Right ventricle myocardium inferior (tissue), 1 donor: ENCODE data around the gene BANK1. TPM values are rescaled to one million over a fixed set of nuclear protein-coding genes. Genes with fewer than 3 reads are reported as not detected.

ENCODE experiments used
- ATAC-seq: fragments of 200-7000 bp; cut with Tn5 transposase; one replicate; pipeline ENCODE4 v1.9.1; 2020; ENCODE audit warnings: mild to moderate bottlenecking, moderate library complexity
- DNase-seq: peaks from one replicate; pipeline ENCODE4 v3.0.0; 2021; ENCODE audit errors: missing footprints
- intact Hi-C: fragments of 100-400 bp; cut with DNase I; formaldehyde crosslinking; loops from one replicate; pipeline ENCODE4 v1.11.0; 2022
- total RNA-seq: library from RNA; stranded (reverse); fragmentation: NEBNext Ultra II Directional; extraction: Animal tissue kit (Norgen Biotek cat#: 25700); gene quantifications from one replicate; pipeline ENCODE4 v1.2.1, GENCODE V29; 2021
- donor health status: DM: no; HTN: yes; CAD: no; lungs with severe emphysema.

The BANK1 gene
- total RNA-seq, 1 donor from 2014 or later, result 0.35 TPM

DNA sequence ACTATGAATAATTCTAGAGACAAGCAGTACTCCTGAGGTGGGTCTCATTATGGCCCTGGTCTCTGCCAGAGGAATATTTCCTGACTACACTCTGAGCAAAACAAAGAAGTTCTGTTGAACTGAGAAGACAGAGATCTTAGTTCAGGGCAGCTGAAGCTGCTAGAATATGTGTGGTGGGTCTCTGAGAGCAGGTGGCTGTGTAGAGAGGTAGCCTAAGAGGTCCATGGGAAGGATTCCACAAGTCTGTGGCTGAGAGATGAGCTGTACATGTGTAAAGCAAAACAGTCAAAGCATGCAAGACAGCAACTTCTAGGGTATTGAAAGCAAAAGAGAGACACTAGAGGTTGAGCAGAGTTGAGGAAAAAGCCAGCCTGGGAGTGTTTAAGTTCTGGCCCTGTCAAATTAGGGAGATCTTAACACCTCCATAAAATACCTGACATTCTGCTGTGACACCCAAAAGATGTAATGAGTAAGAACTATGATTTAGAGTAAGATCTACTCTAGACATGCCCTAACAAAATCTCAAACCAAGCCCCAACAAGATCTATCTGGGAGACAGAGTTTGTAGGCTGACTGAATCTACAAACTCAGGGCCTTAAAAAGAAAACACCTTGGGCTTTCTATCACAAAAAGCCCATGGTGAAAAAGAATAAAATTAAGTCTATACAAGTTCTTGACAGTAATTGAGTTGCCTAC is 274.4 kb downstream of the BANK1 start:
- intact Hi-C loops, result no loop called here
- DNase-seq, result no peak

GRCh38 chr4:102076622-102077021 is 286.1 kb downstream of the BANK1 start:
- DNase-seq (no peak), ATAC-seq (no peak)
- intact Hi-C loops, result no loop called here

More for the DNA sequence above, 274.4 kb downstream of the BANK1 start:
- no peak for ATAC-seq

- DNase-seq (no peak), ATAC-seq (no peak)
- intact Hi-C loops, result no loop called here
Measured at GRCh38 chr4:102080184-102080583, 289.7 kb downstream of the BANK1 start.

DNA sequence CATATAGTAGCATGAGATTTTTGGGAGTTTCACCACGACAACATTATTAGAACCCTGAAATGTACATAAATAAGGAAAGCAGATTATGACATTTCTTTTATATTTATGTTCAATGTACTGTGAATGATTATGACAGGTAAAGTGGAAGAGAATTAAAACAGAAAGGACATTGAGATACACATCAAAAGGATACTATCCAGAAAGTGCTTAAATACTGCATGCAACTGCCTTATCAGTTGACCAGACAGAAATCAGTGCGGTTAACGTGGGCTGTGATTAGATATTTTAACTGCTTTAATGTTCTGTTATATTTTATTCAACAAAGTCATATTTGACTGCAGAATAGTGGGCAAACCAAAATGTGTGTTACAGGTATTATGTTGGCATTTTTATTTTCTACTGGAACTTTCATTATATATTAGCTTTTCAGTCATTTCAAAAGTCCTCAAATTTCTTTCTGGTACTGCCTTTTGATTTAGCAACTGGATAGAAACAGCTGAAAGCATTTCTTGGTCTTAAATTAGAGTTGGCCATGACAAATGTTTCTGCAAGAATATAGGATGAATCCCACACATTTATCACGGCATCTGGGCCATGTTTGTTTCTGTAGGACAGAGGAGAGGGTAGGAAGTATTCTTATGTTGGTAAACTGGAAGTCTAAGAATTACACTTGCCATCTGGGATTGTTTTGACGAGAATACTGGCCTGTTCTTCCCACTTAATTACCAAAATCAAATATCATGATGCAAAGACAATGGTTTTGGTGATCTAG is 299.5 kb downstream of the BANK1 start:
- DNase-seq, result no peak
- intact Hi-C loops, result no loop called here
- no peak for ATAC-seq

DNA sequence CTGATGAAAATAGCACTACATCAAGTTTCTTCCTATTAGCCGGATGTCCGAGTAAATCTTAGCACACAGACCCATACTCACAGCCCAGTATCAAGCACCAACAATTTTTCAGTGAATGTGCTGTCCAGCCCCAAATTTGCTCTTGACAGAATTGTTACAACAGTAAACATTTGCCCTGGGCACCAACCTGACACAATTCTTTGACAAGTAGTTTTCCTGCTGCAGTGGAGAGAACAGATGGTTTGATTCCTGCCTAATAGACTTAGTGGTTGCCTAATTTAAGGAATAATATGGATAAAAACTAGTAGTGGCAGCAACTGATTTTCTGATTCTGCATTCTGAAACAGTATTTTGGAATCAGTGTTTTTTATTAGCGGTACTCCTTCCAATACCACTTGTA is 301.1 kb downstream of the BANK1 start:
- DNase-seq (no peak), ATAC-seq (no peak)
- intact Hi-C loops, result no loop called here

GRCh38 chr4:102094481-102094880 is 304.0 kb downstream of the BANK1 start:
- no peak for DNase-seq
- no peak for ATAC-seq

DNA sequence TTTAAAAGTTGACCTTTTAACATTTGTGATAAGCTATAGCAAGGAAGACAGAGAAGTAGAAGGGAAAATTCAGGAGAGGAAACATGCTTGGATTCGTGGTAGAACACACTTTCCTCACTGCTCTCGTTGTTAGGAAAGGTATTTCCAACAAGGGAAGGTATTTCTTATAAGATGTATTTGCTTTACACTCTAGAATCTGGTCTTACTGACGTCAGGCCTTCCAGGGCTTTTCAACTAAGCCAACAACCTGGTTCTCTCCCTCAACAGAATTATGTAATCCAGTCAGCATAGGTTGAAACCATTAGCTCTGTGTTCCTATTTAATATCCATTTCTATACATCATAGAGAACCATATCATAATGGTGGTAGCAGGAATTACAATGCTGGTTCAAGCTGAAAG is 312.8 kb downstream of the BANK1 start:
- intact Hi-C loops, result no loop called here
- no peak for ATAC-seq
- no peak for DNase-seq

More at GRCh38 chr4:102094481-102094880, 304.0 kb downstream of the BANK1 start:
- intact Hi-C loops, result no loop called here

DNA sequence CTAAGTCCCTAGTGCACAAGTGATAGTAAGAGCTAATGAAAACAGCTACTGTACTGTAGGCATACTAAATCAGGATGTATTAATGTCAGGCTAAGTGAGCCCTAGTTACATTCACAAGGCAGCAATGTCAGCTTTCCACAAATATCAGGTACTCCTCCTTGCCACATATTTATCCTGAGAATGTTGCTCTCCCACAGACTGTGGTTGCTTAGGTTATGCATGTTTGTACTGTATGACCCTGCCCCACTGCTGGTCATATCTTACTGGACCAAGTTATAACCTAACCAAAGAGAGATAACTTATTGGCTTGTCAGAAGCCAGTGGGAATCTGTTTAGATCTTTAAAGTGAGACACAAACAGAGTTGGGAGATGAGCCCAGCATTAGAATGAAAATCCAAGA is 313.7 kb downstream of the BANK1 start:
- ATAC-seq, result no peak
- intact Hi-C loops, result no loop called here
- no peak for DNase-seq

DNA sequence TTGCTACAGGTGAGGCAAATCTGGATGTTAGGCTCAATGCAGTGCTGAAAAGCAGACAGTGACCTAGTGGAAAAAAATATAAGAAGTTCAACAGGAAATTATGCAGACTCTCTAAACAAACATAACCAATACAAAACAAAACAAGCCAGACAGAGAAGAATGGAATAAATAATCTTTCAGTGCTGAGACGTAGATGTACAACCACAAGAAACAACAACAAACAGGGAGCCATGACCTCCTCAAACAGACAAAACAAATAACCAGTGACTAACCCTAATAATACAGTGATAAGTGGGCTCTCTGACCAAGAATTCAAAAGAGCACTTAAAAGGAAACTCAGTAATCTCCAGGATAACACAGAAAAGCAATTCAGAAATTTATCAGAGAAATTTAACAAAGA is 315.5 kb downstream of the BANK1 start:
- intact Hi-C loops, result no loop called here
- ATAC-seq (no peak), DNase-seq (no peak)

- no peak for ATAC-seq
- intact Hi-C loops, result no loop called here
- DNase-seq, result no peak
Measured at GRCh38 chr4:102114118-102114630, 323.6 kb downstream of the BANK1 start.

DNA sequence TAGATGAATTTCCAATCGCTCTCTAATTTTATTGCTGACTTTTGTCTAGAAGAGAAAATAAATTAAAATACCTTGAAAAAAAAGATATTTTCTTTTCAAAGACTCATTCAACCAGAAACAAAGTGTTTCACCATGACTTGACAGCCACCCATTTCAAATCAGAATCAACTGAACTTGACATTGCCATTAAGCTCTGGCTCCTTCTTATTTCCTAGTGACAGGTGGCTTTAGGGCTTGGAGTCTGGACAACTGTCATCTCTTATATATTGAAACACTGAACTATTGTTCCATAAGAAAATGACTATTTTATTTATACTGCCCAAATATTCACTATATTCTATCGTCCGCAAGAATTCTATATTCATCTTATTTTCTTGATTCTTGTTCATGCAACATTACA is 325.6 kb downstream of the BANK1 start:
- ATAC-seq (no peak), DNase-seq (no peak)
- intact Hi-C loops, result no loop called here

DNA sequence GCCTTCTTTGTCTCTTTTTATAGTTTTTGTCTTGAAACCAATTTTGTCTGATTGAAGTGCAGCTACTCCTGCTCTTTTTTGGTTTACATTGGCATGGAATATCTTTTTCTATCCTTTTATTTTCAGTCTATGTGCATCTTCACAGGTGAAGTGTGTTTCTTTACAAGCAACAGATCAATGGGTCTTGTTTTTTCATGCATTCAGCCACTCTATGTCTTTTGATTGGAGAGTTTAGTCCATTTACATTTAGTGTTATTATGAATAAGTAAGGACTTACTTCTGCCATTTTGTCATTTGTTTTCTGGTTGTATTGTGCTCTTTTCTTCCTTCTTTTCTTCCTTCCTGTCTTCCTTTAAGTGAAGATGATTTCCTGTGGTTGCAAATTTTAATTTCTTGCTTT is 330.3 kb downstream of the BANK1 start:
- intact Hi-C loops, result no loop called here
- DNase-seq (no peak), ATAC-seq (no peak)
